Fibroblast of villous mesenchyme (primary cell): ENCODE measurements around the gene CCDC87. TPM values are rescaled to one million over a fixed set of nuclear protein-coding genes. Genes with fewer than 3 reads are reported as not detected.

Source experiments
- DNase-seq: peaks from one replicate; pipeline ENCODE4 v3.0.0-alpha.2; 2010; ENCODE audit warnings: low read depth
- H3K4me3 ChIP-seq: 2 replicates; pipeline ENCODE4 v1.5.1; 2011; ENCODE audit warnings: low read depth, mild to moderate bottlenecking, low read length
- total RNA-seq: library from RNA; depleted of rRNA; stranded (reverse); fragments of >200 nt; gene quantifications from 2 replicates; pipeline ENCODE4 v1.2.3, GENCODE V29; 2012
- TF ChIP-seq, protein P1 (sequence below): IDR thresholded peaks from 2 replicates; pipeline ENCODE4 v1.5.1; 2012; ENCODE audit warnings: low read depth, mild to moderate bottlenecking, low read length; ENCODE audit not compliant: insufficient read depth

The CCDC87 gene
- total RNA-seq, 1 donor: 0.43 TPM

DNA sequence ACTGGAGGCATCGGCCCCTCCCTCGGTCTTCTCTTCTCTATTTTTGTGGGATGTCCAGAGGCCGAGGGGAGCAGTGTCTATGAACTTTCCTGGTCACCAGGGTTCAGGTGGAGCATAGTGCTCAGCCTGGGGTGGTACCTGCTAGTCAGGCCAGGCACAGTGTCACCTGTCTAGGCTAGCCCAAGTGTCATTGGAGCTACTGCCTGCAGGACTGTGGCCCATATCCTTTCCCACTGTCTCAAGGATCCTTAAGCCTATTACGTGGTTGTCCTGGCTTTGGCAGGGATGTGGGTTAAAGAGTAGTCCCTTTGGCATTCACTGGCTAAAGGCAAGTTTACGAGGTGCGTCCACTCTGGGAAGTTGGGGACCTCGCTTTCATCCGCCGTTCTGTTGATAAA lies 32.9 kb upstream of the CCDC87 start:
- TF ChIP-seq, protein P1, sequence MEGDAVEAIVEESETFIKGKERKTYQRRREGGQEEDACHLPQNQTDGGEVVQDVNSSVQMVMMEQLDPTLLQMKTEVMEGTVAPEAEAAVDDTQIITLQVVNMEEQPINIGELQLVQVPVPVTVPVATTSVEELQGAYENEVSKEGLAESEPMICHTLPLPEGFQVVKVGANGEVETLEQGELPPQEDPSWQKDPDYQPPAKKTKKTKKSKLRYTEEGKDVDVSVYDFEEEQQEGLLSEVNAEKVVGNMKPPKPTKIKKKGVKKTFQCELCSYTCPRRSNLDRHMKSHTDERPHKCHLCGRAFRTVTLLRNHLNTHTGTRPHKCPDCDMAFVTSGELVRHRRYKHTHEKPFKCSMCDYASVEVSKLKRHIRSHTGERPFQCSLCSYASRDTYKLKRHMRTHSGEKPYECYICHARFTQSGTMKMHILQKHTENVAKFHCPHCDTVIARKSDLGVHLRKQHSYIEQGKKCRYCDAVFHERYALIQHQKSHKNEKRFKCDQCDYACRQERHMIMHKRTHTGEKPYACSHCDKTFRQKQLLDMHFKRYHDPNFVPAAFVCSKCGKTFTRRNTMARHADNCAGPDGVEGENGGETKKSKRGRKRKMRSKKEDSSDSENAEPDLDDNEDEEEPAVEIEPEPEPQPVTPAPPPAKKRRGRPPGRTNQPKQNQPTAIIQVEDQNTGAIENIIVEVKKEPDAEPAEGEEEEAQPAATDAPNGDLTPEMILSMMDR: no peak
- no peak for DNase-seq
- H3K4me3 ChIP-seq: no peak overlapping the region

DNA sequence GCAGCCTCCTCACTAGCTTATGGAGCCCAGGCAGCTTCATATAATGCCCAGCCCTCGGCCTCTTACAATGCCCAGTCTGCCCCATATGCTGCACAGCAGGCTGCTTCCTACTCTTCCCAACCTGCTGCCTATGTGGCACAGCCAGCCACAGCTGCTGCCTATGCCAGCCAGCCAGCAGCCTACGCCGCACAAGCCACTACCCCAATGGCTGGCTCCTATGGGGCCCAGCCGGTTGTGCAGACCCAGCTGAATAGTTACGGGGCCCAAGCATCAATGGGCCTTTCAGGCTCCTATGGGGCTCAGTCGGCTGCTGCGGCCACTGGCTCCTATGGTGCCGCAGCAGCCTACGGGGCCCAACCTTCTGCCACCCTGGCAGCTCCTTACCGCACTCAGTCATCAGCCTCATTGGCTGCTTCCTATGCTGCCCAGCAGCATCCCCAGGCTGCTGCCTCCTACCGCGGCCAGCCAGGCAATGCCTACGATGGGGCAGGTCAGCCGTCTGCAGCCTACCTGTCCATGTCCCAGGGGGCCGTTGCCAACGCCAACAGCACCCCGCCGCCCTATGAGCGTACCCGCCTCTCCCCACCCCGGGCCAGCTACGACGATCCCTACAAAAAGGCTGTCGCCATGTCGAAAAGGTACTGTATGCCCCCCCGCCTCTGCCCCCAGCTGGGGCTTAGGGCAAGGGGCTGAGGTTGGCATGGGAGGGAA lies 32.3 kb upstream of the CCDC87 start:
- TF ChIP-seq, protein P1: no peak
- H3K4me3 ChIP-seq: no peak overlapping the region
- DNase-seq: no peak

DNA sequence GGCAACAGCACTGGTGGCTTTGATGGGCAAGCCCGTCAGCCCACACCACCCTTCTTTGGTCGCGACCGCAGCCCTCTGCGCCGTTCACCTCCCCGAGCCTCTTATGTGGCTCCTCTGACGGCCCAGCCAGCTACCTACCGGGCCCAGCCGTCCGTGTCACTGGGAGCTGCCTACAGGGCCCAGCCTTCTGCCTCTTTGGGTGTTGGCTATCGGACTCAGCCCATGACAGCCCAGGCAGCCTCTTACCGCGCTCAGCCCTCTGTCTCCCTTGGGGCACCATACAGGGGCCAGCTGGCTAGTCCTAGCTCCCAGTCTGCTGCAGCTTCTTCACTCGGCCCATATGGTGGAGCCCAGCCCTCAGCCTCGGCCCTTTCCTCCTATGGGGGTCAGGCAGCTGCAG lies 31.6 kb upstream of the CCDC87 start:
- TF ChIP-seq, protein P1: no peak

DNA sequence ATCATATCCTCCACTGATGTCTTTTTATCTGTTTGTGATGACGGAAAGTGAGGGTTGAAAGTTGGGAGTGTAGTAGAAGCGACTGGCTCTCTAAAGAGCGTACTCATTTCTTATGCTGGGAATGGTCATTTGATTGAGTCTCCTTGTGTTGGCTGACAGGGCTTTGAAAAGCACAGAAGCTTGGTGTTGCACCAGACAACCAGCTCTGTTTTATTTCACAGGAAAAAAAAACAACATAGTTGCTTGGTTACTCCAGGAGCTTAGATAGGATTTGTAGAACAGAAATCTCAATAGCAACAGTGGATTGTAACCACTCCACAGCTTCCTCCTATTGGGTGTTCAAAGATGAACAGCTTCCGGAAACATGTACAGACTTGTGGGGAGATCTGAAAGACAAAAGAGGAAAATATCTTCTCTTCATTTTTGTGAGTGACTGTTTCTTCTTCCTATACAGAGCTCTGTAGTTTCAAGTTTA lies 26.3 kb upstream of the CCDC87 start:
- DNase-seq: peak; percentile 93
- TF ChIP-seq, protein P1: no peak

More for the DNA sequence above, 31.6 kb upstream of the CCDC87 start:
- no peak overlapping the region for H3K4me3 ChIP-seq
- DNase-seq: no peak

DNA sequence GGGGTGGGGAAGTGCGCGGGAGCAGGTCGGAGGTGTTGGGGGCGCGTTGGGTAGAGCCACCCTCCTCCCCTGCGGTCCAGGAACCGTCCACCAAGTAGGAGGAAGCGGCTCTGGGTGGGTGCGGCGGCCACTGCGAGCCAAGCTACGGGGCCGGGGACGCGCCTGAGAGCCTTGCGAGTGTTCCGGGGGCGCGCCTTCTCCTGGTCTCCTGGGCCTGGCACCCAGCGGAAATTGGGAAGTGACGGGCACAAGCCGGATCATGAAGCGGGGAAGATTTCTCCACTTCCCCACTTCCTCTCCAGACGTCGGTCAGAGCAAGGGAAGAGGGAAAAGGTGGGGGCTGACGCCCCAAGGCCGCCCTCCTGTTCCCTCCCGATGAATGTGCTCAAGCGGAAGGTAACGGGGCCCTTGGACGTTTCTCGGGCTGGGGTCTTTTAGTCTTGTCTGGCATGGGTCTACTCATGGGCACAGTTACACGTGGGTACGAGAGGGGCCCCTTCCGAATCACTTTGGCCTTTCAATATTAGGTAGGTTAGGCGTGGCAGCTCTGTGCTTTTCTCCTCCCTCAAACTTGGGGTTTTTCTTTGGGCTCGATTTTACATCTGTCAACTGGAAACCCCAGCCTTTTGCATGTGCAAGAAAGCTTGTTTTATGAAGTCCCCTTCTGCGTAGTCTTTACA lies 24.4 kb upstream of the CCDC87 start:
- TF ChIP-seq, protein P1: no peak
- H3K4me3 ChIP-seq: peak overlapping the region; percentile 81
- no peak for DNase-seq

More for the DNA sequence above, 26.3 kb upstream of the CCDC87 start:
- peak overlapping the region; percentile 81 for H3K4me3 ChIP-seq

DNA sequence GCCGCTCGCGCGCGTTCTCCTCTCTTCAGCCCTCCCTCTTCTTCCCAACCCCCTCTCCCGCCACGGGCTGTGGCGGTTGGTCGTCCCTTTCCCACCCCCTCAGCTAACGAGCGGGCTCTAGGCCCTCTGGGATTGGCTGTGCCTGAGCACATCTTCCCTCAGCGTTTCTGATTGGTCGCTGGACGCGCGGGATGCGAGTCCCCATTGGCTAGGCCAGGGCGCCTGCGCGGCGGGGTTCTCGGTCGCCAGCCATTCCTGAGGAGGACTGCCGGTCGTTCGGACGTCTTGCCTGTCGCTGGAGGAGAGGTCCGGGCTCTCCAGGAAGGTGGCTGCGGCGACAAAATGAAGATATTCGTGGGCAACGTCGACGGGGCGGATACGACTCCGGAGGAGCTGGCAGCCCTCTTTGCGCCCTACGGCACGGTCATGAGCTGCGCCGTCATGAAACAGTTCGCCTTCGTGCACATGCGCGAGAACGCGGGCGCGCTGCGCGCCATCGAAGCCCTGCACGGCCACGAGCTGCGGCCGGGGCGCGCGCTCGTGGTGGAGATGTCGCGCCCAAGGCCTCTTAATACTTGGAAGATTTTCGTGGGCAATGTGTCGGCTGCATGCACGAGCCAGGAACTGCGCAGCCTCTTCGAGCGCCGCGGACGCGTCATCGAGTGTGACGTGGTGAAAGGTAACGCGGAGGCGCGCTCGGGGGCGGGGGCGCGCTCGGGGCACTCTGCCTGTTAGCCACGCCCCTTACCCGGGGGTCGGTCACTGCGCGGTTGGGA lies 23.7 kb upstream of the CCDC87 start, which contains the start of gene RBM14:
TSS of gene RBM14 (plus strand) at position 252 of the 776 bp plus-strand sequence. CDS start at position 343, 91 bp downstream.
- H3K4me3 ChIP-seq: peak within 1 kb of the TSS; percentile 81
- TF ChIP-seq, protein P1: no peak
- peak; percentile 99 for DNase-seq
